Tibial artery (tissue), 4 donors: ENCODE data around the gene VWA3A.
"Not testable (repeated sequence)": the region's sequence is repeated elsewhere in the genome, so short reads cannot be mapped to it uniquely, and the experiment has no call there.

Experiments used
- DNase-seq, 2 donors: peaks; one replicate each; pipeline ENCODE4 v3.0.0-alpha.2; 2019
- H3K27ac ChIP-seq, 2 donors: fragments of 200-600 bp; sonication (generic) in 1 of 2; 1 replicate in 1 of 2; 2 replicates in 1 of 2; pipeline ENCODE4 v1.5.1; 2018 to 2019; ENCODE audit warnings: mild to moderate bottlenecking in 1 of 2
- H3K27me3 ChIP-seq, 2 donors: fragments of 200-600 bp; sonication (generic) in 1 of 2; one replicate each; pipeline versions ENCODE4 v1.5.1 to v1.6.0; 2016 to 2019
- H3K36me3 ChIP-seq, 3 donors: fragments of 200-600 bp; sonication (generic) in 2 of 3; one replicate each; pipeline ENCODE4 v1.5.1; 2016 to 2019; ENCODE audit warnings: mild to moderate bottlenecking in 2 of 3
- H3K4me1 ChIP-seq, 4 donors: fragments of 200-600 bp; sonication (generic) in 2 of 4; 1 replicate in 3 of 4; 2 replicates in 1 of 4; pipeline ENCODE4 v1.5.1; 2016 to 2019
- H3K4me3 ChIP-seq, 2 donors: fragments of 200-600 bp; sonication (generic) in 1 of 2; 1 replicate in 1 of 2; 2 replicates in 1 of 2; pipeline ENCODE4 v1.5.1; 2018 to 2019; ENCODE audit warnings: mild to moderate bottlenecking in 2 of 2
- H3K9me3 ChIP-seq, 3 donors: fragments of 200-600 bp; sonication (generic) in 1 of 3; one replicate each; pipeline ENCODE4 v1.5.1; 2016 to 2019
- intact Hi-C: fragments of 100-400 bp; cut with DNase I; formaldehyde crosslinking; loops from one replicate; pipeline ENCODE4 v1.15.0; 2023; ENCODE audit warnings: low total_unique reads
- TF ChIP-seq, protein P1 (sequence below), 2 experiments: fragments of 200-600 bp in 1 of 2; fragments of 450-650 bp in 1 of 2; IDR thresholded peaks; one replicate each; pipeline ENCODE4 v1.5.1; 2017 to 2019; ENCODE audit warnings: antibody characterized with exemption in 2 of 2, mild to moderate bottlenecking in 1 of 2, moderate library complexity in 1 of 2

The VWA3A gene

DNA sequence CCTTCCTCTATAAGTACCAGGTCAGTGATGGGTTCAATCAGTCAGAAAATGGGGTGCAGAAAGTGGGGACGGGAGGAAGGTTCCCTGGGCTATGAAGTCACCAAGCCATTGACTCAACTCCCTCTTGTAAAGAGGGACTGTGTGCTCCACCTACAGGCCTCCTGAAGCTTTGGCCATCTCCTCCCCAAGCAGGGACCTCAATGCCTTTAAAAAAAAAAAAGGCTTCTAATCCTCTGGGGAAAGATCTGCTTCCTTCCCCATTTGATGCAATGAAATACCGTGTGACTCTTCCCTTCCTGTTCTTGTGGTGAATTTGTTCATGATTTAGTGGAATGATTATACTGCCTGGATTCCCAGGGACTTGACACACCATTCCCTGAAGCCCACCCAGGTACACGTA is 30.8 kb downstream of the VWA3A start:
- Histone ChIP-seq H3K4me1 (no peaks in the 10 kb centered on the region), H3K27me3 (no peaks in the 10 kb centered on the region), H3K36me3 (no peaks in the 10 kb centered on the region), H3K4me3 (no peak overlapping the region), H3K27ac (no peak overlapping the region), H3K9me3 (no peaks in the 10 kb centered on the region)
- DNase-seq, result peak in 1 of 2 donors; percentile 23
- TF ChIP-seq, protein P1, sequence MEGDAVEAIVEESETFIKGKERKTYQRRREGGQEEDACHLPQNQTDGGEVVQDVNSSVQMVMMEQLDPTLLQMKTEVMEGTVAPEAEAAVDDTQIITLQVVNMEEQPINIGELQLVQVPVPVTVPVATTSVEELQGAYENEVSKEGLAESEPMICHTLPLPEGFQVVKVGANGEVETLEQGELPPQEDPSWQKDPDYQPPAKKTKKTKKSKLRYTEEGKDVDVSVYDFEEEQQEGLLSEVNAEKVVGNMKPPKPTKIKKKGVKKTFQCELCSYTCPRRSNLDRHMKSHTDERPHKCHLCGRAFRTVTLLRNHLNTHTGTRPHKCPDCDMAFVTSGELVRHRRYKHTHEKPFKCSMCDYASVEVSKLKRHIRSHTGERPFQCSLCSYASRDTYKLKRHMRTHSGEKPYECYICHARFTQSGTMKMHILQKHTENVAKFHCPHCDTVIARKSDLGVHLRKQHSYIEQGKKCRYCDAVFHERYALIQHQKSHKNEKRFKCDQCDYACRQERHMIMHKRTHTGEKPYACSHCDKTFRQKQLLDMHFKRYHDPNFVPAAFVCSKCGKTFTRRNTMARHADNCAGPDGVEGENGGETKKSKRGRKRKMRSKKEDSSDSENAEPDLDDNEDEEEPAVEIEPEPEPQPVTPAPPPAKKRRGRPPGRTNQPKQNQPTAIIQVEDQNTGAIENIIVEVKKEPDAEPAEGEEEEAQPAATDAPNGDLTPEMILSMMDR (IDR thresholded peaks at IDR 0.05), result no peak
- intact Hi-C loops, result no loop called here

DNA sequence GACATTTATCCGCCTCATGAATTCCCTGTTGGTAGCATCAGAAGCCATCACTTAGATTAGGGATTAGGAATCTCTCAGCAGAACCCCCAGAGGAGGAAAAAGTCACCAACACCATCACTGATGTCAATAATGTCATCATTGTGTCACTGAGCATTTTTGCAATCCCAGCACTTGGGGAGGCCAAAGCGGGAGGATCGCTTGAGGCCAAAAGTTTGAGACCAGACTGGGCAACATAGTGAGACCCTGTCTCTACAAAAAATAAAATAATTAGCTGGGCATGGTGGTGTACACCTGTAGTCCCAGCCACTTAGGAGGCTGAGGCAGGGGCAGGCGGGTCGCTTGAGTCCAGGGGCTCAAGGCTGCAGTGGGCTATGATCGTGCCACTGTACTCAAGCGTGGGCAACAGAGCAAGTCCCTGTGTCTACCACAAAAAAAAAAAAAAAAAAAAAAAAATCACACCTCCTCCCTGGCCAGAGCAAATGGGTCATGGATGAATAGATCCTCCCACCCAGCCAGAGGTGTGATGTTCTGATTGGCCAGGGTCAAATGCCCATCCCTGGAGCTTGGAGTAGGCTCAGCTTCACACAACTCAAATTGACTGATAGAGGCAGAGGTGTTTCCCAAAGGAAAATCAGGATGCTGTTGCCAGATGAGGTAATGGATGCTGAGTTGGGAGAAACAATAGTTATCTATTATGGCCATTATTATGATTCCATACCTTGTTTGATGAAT is 31.6 kb downstream of the VWA3A start:
- TF ChIP-seq, protein P1 (IDR thresholded peaks at IDR 0.05), result no peak
- peak in 1 of 2 donors; percentile 20 for DNase-seq
- no peaks in the 10 kb centered on the region for H3K36me3 ChIP-seq
- intact Hi-C loops, result no loop called here
- no peaks in the 10 kb centered on the region for H3K4me1 ChIP-seq
- no peak overlapping the region for H3K4me3 ChIP-seq
- H3K27ac ChIP-seq, result no peak overlapping the region
- H3K9me3 ChIP-seq, result no peaks in the 10 kb centered on the region
- no peaks in the 10 kb centered on the region for H3K27me3 ChIP-seq

DNA sequence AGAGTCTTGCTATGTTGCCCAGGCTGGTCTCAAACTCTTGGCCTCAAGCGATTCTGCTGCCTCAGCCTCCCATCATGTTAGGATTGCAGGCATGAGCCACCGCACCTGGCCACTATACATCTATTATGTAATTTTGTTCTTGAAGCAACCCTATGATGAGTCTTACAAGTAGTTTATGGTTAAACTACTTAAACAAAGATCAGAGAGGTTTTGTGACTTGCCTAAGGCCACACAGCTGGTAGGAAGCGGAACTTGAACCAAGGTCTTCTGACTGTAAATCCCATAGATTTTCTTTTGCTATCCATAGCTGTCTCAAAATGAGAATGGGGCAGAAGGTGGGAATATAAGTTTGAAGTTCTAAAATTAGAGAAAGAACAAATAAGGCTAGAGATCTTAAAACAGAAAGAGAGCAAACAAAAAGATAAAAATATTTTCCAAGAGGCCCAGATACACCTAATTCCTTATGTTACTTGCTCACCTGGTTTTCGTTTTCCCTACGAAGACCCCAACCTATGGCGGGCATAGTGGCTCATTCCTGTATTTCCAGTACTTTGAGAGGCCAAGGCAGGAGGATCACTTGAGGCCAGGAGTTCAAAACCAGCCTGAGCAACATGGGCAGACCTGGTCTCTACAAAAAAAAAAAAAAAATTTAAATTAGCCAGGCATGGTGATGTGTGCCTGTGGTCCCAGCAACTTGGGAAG is 32.4 kb downstream of the VWA3A start:
- no peak overlapping the region for H3K4me3 ChIP-seq
- H3K4me1 ChIP-seq, result no peaks in the 10 kb centered on the region
- no peaks in the 10 kb centered on the region for H3K27me3 ChIP-seq
- no peak overlapping the region for H3K27ac ChIP-seq
- H3K9me3 ChIP-seq, result no peaks in the 10 kb centered on the region
- TF ChIP-seq, protein P1 (IDR thresholded peaks at IDR 0.05), result no peak
- no peaks in the 10 kb centered on the region for H3K36me3 ChIP-seq
- intact Hi-C loops, result no loop called here
- peak in 1 of 2 donors; percentile 3 for DNase-seq

DNA sequence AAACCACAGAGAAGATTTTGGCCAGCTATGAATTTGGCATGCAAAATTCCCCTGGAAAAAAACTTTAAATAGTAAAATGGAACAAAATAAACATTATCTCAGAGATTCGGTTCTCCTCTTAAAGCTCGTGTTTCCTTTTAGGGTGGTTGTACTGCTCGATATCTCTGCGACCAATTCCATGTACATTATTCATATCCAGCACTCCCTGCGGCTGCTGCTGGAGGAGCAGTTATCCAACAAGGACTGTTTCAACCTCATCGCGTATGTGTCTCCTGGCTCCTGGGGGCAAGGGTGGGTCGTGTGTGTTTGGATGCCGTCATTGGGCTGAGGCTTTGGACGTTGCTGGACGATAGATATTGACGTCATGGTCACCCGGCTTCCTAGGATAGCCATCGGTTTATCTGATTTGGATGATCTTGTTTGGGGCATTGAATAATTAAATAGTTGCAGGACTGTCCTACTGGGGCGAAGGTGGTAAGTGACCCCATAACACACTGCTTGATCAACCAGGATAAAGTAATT is 33.8 kb downstream of the VWA3A start:
- Histone ChIP-seq H3K36me3 (no peaks in the 10 kb centered on the region), H3K27ac (no peak overlapping the region), H3K27me3 (no peaks in the 10 kb centered on the region), H3K4me3 (no peak overlapping the region), H3K4me1 (no peaks in the 10 kb centered on the region), H3K9me3 (no peaks in the 10 kb centered on the region)
- TF ChIP-seq, protein P1 (IDR thresholded peaks at IDR 0.05), result no peak
- peak in 1 of 2 donors; percentile 10 for DNase-seq
- intact Hi-C loops, result no loop called here

DNA sequence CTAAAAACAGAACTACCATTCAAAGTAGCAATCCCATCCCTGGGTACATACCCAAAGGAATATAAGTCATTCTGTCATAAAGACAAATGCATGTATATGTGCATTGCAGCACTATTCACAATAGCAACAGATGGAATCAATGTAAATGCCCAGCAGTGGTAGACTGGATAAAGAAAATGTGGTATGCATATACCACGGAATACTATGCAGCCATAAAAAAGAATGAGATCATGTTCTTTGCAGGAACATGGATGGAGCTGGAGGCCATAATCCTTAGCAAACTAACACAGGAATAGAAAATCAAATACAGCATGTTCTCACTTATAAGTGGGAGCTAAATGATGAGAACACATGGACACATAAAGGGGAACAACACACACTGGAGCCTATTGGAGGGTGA is 36.2 kb downstream of the VWA3A start:
- H3K36me3 ChIP-seq, intact Hi-C loops, H3K27ac ChIP-seq, H3K4me3 ChIP-seq, H3K9me3 ChIP-seq, H3K4me1 ChIP-seq, DNase-seq, H3K27me3 ChIP-seq: not testable (repeated sequence)

DNA sequence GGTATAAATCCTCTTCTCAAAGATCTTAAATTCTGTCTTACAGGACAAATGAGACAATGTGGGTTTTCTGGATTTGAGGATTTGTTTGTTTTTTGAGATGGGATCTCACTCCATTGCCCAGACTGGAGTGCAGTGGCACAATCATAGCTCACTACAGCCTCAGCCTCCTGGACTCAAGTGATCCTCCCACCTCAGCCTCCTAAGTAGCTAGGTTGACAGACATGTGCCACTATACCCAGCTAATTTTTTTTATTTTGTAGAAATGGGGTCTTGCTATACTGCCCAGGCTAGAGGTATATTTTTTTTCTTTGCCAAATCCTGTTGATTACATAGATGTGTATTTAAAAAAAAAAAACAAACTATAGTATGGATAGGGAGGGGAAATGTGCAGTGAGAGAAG is 38.2 kb downstream of the VWA3A start:
- H3K36me3 ChIP-seq, result no peaks in the 10 kb centered on the region
- H3K4me1 ChIP-seq, result no peaks in the 10 kb centered on the region
- DNase-seq, result peak in 1 of 2 donors; percentile 5
- intact Hi-C loops, result no loop called here
- no peaks in the 10 kb centered on the region for H3K9me3 ChIP-seq
- TF ChIP-seq, protein P1 (IDR thresholded peaks at IDR 0.05), result no peak
- H3K4me3 ChIP-seq, result no peak overlapping the region
- no peaks in the 10 kb centered on the region for H3K27me3 ChIP-seq
- no peak overlapping the region for H3K27ac ChIP-seq
